Loucy (cell line): ENCODE results near the gene SNTA1.
"Not testable (repeated sequence)": the region's sequence is repeated elsewhere in the genome, so short reads cannot be mapped to it uniquely, and the experiment has no call there.

Experiments used
- H2AFZ ChIP-seq: fragments of 200-600 bp; sonication (generic); 2 replicates; pipeline ENCODE4 v1.6.0; 2016; ENCODE audit warnings: antibody characterized with exemption, mild to moderate bottlenecking, low read length, moderate library complexity
- H3F3A ChIP-seq: fragments of 200-600 bp; 2 replicates; pipeline ENCODE4 v1.6.0; 2016; ENCODE audit warnings: antibody characterized with exemption, low read depth, mild to moderate bottlenecking
- H3K27me3 ChIP-seq: fragments of 200-600 bp; sonication (generic); 2 replicates; pipeline ENCODE4 v1.6.1; 2014; ENCODE audit warnings: low read length, mild to moderate bottlenecking; ENCODE audit not compliant: insufficient read depth, poor library complexity, severe bottlenecking
- H3K36me3 ChIP-seq: fragments of 200-600 bp; sonication (generic); 2 replicates; pipeline ENCODE4 v1.6.1; 2016; ENCODE audit warnings: low read length; ENCODE audit not compliant: insufficient read depth
- H3K4me1 ChIP-seq: fragments of 200-600 bp; sonication (generic); 2 replicates; pipeline ENCODE4 v1.5.1; 2014; ENCODE audit warnings: low read length, mild to moderate bottlenecking; ENCODE audit not compliant: insufficient read depth, poor library complexity, severe bottlenecking
- H3K4me2 ChIP-seq: fragments of 200-600 bp; sonication (generic); 2 replicates; pipeline ENCODE4 v1.6.0; 2014; ENCODE audit warnings: antibody characterized with exemption, low read length, low read depth, mild to moderate bottlenecking; ENCODE audit not compliant: poor library complexity, severe bottlenecking
- H3K4me3 ChIP-seq: fragments of 200-600 bp; sonication (generic); 2 replicates; pipeline ENCODE4 v1.5.1; 2014; ENCODE audit warnings: low read length, mild to moderate bottlenecking, mixed read lengths; ENCODE audit not compliant: poor library complexity, severe bottlenecking
- H3K79me2 ChIP-seq: fragments of 200-600 bp; sonication (generic); 2 replicates; pipeline ENCODE4 v1.6.1; 2014; ENCODE audit warnings: low read length; ENCODE audit not compliant: insufficient read depth
- H3K9ac ChIP-seq: fragments of 200-600 bp; sonication (generic); 2 replicates; pipeline ENCODE4 v1.6.0; 2014; ENCODE audit warnings: mild to moderate bottlenecking, low read depth, low read length, moderate library complexity; ENCODE audit not compliant: poor library complexity, severe bottlenecking
- H3K9me2 ChIP-seq: fragments of 200-600 bp; sonication (generic); replicated peaks from 2 replicates; pipeline ENCODE4 v1.6.1; 2016; ENCODE audit warnings: low read depth, low read length, mixed read lengths
- H3K9me3 ChIP-seq: fragments of 200-600 bp; sonication (generic); 2 replicates; pipeline ENCODE4 v1.6.1; 2014; ENCODE audit warnings: mild to moderate bottlenecking, antibody characterized with exemption, low read length, low read depth; ENCODE audit not compliant: insufficient read depth
- H4K20me1 ChIP-seq: fragments of 200-600 bp; sonication (generic); 2 replicates; pipeline ENCODE4 v1.6.0; 2014; ENCODE audit warnings: antibody characterized with exemption, low read length, mild to moderate bottlenecking; ENCODE audit not compliant: insufficient read depth, poor library complexity, severe bottlenecking
- EZH2phosphoT487 ChIP-seq: fragments of 200-600 bp; IDR thresholded peaks from 2 replicates; pipeline ENCODE4 v1.6.1; 2018; ENCODE audit warnings: antibody characterized with exemption, mild to moderate bottlenecking, moderate library complexity, borderline replicate concordance
- TF ChIP-seq, protein P1 (sequence below): fragments of 200-600 bp; sonication (generic); conservative IDR thresholded peaks from 2 replicates; pipeline ENCODE4 v1.5.1; 2014; ENCODE audit warnings: mild to moderate bottlenecking, antibody characterized with exemption, low read length

The SNTA1 gene

DNA sequence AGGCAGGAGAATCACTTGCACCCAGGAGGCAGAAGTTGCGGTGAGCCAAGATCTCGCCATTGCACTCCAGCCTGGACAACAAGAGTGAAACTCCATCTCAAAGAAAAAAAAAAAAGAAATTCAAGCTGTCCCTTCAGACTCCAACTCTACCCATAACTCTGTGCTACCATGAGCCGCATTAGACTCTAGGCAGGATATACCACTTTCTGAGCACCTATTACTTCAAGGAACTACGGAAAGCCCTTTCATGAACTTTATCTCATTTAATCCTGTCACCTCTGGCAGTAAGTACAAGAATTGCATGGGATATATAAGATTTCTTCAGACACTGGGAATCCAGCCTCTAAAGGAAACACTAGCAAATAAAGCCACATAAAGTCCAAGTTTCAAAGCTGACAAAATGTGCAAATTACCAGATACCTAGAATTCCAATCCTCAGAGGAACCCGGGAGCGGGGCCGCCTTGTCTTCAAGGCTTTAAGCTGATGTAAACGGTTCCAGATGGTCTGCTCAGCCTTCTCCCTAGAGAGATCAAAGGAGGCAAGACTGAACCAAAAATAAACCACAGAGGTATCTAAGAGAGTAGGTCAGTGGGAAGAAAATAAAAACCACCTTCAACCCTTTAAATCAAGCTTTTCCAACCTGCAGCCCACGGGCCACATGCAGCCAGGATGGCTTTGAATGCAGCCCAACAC is 51.7 kb downstream of the SNTA1 start:
- Histone ChIP-seq H4K20me1 (peaks cover 5% of the 10 kb centered on the region), H3K9me2 (no peaks in the 10 kb centered on the region), H2AFZ (no peak overlapping the region), H3K4me1 (peaks cover 2% of the 10 kb centered on the region), H3K79me2 (peaks cover 16% of the 10 kb centered on the region; the same call in 1 of the 2 replicates), H3F3A (no peaks in the 10 kb centered on the region), H3K4me3 (no peak overlapping the region), H3K9me3 (no peaks in the 10 kb centered on the region), H3K27me3 (no peaks in the 10 kb centered on the region), H3K9ac (no peak overlapping the region), H3K4me2 (no peak overlapping the region), H3K36me3 (peaks cover 37% of the 10 kb centered on the region; the same call in 1 of the 2 replicates)
- TF ChIP-seq, protein P1, sequence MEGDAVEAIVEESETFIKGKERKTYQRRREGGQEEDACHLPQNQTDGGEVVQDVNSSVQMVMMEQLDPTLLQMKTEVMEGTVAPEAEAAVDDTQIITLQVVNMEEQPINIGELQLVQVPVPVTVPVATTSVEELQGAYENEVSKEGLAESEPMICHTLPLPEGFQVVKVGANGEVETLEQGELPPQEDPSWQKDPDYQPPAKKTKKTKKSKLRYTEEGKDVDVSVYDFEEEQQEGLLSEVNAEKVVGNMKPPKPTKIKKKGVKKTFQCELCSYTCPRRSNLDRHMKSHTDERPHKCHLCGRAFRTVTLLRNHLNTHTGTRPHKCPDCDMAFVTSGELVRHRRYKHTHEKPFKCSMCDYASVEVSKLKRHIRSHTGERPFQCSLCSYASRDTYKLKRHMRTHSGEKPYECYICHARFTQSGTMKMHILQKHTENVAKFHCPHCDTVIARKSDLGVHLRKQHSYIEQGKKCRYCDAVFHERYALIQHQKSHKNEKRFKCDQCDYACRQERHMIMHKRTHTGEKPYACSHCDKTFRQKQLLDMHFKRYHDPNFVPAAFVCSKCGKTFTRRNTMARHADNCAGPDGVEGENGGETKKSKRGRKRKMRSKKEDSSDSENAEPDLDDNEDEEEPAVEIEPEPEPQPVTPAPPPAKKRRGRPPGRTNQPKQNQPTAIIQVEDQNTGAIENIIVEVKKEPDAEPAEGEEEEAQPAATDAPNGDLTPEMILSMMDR, result no peak
- TF ChIP-seq EZH2phosphoT487, result no peak

DNA sequence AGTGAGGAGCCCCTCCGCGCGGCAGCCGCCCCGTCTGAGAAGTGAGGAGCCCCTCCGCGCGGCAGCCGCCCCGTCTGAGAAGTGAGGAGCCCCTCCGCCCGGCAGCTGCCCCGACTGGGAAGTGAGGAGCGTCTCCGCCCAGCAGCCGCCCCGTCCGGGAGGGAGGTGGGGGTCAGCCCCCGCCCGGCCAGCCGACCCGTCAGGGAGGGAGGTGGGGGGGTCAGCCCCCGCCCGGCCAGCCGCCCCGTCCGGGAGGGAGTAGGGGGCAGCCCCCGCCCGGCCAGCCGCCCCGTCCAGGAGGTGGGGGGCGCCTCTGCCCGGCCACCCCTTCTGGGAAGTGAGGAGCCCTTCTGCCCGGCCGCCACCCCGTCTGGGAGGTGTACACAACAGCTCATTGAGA is 54.2 kb downstream of the SNTA1 start:
- H3K79me2 ChIP-seq, H3K9me2 ChIP-seq, H4K20me1 ChIP-seq, H3K4me3 ChIP-seq, H3K4me2 ChIP-seq, H3K4me1 ChIP-seq, H3K27me3 ChIP-seq, H2AFZ ChIP-seq, H3K9me3 ChIP-seq, H3K9ac ChIP-seq, H3F3A ChIP-seq: not testable (repeated sequence)
- peaks cover 51% of the 10 kb centered on the region; the same call in 1 of the 2 replicates for H3K36me3 ChIP-seq

DNA sequence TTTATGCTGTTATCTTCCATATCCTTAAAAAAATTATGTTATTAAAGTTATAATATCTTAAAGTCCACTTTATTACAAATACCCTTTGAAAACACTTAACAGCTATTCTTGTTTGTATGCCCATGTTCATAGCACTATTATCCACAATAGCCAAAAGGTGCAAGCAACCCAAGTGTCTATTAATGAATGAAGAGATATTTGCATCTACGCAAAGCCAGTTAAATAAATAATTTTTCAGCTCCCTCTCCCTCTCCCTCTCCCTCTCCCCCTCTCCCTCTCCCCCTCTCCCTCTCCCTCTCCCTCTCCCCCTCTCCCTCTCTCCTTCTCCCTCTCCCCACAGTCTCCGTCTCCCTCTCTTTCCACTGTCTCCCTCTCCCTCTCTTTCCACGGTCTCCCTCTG is 55.3 kb downstream of the SNTA1 start:
- Histone ChIP-seq H3K36me3 (peaks cover 48% of the 10 kb centered on the region; the same call in 1 of the 2 replicates), H3K4me3 (no peak overlapping the region), H3K27me3 (no peaks in the 10 kb centered on the region), H2AFZ (no peak overlapping the region), H3K9ac (no peak overlapping the region), H3K79me2 (no peaks in the 10 kb centered on the region), H4K20me1 (no peaks in the 10 kb centered on the region), H3K4me1 (no peaks in the 10 kb centered on the region), H3K4me2 (no peak overlapping the region), H3F3A (no peaks in the 10 kb centered on the region), H3K9me2 (no peaks in the 10 kb centered on the region), H3K9me3 (no peaks in the 10 kb centered on the region)
- TF ChIP-seq, protein P1, result no peak
- no peak for TF ChIP-seq EZH2phosphoT487

DNA sequence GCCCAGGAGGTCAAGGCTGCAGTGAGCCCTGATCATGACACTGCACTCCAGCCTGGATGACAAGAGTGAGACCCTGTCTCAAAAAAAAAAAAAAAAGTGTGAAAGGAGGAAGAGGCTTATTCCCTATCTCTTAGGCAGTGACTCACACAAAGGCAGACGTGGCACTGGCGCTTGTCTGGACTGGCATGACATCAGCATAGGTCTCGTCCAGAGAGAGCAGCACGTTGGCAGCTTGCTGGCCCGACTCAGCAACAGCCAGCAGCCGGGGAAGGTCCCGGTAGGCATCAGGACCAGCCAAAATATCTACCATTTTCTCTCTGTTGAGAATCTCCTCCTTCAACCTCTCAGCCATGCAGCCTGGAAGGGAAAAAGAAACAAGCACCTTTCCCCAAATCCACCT is 56.4 kb downstream of the SNTA1 start:
- Histone ChIP-seq H3K9me2 (no peaks in the 10 kb centered on the region), H3K36me3 (peaks cover 44% of the 10 kb centered on the region; the same call in 1 of the 2 replicates), H3K4me1 (no peaks in the 10 kb centered on the region), H3F3A (no peaks in the 10 kb centered on the region), H2AFZ (no peak overlapping the region), H4K20me1 (no peaks in the 10 kb centered on the region), H3K4me2 (no peak overlapping the region), H3K9ac (no peak overlapping the region), H3K79me2 (no peaks in the 10 kb centered on the region), H3K27me3 (no peaks in the 10 kb centered on the region), H3K9me3 (no peaks in the 10 kb centered on the region), H3K4me3 (no peak overlapping the region)
- TF ChIP-seq, protein P1, result no peak
- TF ChIP-seq EZH2phosphoT487, result no peak
